Measurements from ENCODE around the gene TUBB2B. TPM values are rescaled to one million over a fixed set of nuclear protein-coding genes. Genes with fewer than 3 reads are reported as not detected.
A peak's percentile ranks its signal among the peaks of the same experiment; 100 is the strongest.

TUBB2B gene
- polyA plus RNA-seq, 1 donor from 2014 or later: 3,172 TPM

GRCh38 chr6:3222506-3223038, 4.9 kb downstream of the TUBB2B start:
- no peaks in the 10 kb centered on the region for H3K9me2 ChIP-seq (ENCODE audit: insufficient read depth, low read length)
- peaks cover 7% of the 10 kb centered on the region for H3F3A ChIP-seq (ENCODE audit: insufficient read depth, low read length, poor library complexity, severe bottlenecking)
- peak overlapping the region; percentile 89 for H3K4me2 ChIP-seq (ENCODE audit: low read length)
- peak overlapping the region; percentile 65 for H3K4me3 ChIP-seq (ENCODE audit: low read length)
- peaks cover 18% of the 10 kb centered on the region for H3K36me3 ChIP-seq (ENCODE audit: insufficient read depth, low read length)
- no peak overlapping the region for H3K27ac ChIP-seq (ENCODE audit: low read length)
- no peaks in the 10 kb centered on the region for H3K27me3 ChIP-seq (ENCODE audit: insufficient read depth, low read depth, low read length)
- TF ChIP-seq POLR2AphosphoS5 (IDR thresholded peaks at IDR 0.05): no peak
- no peak for TF ChIP-seq EP300 (conservative IDR thresholded peaks at IDR 0.05; ENCODE audit: poor library complexity, severe bottlenecking)
- no peak for TF ChIP-seq RAD21 (conservative IDR thresholded peaks at IDR 0.05)
- TF ChIP-seq SMC3 (conservative IDR thresholded peaks at IDR 0.05; ENCODE audit: poor library complexity): no peak
- no peak for TF ChIP-seq TAF1 (IDR thresholded peaks at IDR 0.05; ENCODE audit: low read depth)
- TF ChIP-seq, protein P1, sequence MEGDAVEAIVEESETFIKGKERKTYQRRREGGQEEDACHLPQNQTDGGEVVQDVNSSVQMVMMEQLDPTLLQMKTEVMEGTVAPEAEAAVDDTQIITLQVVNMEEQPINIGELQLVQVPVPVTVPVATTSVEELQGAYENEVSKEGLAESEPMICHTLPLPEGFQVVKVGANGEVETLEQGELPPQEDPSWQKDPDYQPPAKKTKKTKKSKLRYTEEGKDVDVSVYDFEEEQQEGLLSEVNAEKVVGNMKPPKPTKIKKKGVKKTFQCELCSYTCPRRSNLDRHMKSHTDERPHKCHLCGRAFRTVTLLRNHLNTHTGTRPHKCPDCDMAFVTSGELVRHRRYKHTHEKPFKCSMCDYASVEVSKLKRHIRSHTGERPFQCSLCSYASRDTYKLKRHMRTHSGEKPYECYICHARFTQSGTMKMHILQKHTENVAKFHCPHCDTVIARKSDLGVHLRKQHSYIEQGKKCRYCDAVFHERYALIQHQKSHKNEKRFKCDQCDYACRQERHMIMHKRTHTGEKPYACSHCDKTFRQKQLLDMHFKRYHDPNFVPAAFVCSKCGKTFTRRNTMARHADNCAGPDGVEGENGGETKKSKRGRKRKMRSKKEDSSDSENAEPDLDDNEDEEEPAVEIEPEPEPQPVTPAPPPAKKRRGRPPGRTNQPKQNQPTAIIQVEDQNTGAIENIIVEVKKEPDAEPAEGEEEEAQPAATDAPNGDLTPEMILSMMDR (IDR thresholded peaks at IDR 0.05; ENCODE audit: poor library complexity, severe bottlenecking): no peak
- TF ChIP-seq, protein P2, sequence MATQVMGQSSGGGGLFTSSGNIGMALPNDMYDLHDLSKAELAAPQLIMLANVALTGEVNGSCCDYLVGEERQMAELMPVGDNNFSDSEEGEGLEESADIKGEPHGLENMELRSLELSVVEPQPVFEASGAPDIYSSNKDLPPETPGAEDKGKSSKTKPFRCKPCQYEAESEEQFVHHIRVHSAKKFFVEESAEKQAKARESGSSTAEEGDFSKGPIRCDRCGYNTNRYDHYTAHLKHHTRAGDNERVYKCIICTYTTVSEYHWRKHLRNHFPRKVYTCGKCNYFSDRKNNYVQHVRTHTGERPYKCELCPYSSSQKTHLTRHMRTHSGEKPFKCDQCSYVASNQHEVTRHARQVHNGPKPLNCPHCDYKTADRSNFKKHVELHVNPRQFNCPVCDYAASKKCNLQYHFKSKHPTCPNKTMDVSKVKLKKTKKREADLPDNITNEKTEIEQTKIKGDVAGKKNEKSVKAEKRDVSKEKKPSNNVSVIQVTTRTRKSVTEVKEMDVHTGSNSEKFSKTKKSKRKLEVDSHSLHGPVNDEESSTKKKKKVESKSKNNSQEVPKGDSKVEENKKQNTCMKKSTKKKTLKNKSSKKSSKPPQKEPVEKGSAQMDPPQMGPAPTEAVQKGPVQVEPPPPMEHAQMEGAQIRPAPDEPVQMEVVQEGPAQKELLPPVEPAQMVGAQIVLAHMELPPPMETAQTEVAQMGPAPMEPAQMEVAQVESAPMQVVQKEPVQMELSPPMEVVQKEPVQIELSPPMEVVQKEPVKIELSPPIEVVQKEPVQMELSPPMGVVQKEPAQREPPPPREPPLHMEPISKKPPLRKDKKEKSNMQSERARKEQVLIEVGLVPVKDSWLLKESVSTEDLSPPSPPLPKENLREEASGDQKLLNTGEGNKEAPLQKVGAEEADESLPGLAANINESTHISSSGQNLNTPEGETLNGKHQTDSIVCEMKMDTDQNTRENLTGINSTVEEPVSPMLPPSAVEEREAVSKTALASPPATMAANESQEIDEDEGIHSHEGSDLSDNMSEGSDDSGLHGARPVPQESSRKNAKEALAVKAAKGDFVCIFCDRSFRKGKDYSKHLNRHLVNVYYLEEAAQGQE (IDR thresholded peaks at IDR 0.05; ENCODE audit: borderline replicate concordance): no peak
- TF ChIP-seq MXI1 (conservative IDR thresholded peaks at IDR 0.05; ENCODE audit: poor library complexity, severe bottlenecking): no peak
- no peak for TF ChIP-seq EZH2 (IDR thresholded peaks at IDR 0.05; ENCODE audit: borderline replicate concordance, insufficient read depth, low read length, poor library complexity, severe bottlenecking)
- no peak overlapping the region for H3K9ac ChIP-seq (ENCODE audit: low read length)
- H4K20me1 ChIP-seq (ENCODE audit: insufficient read depth): peaks cover 34% of the 10 kb centered on the region
- no peak overlapping the region for H2AFZ ChIP-seq (ENCODE audit: low read depth, low read length)
- H3K79me2 ChIP-seq (replicated peaks; ENCODE audit: insufficient read depth, low read length): peaks cover 51% of the 10 kb centered on the region
- no peaks in the 10 kb centered on the region for H3K9me3 ChIP-seq (ENCODE audit: low read length)

DNA sequence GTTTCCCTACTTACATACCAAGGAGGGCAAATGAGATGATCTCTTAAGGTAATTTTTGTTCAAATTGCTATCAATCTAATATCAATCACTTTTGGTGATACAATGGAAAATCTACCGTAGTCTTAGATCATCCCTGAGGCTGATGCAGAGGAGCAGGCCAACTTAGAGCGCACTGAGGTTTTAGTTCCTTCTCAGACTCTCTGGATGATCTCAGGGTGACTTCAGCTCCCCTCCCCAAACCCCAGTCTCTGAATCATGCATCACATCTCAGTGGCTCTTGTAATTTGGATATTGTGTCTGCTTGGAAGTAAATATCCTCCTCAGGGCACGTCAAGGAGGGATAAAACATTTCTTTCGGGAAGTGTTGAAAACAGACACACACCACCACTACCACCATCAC, 5.9 kb downstream of the TUBB2B start:
- Histone ChIP-seq H3K9ac (ENCODE audit: low read length) (no peak overlapping the region), H3K9me3 (ENCODE audit: low read length) (no peaks in the 10 kb centered on the region), H3K4me2 (ENCODE audit: low read length) (no peak overlapping the region), H3K4me3 (ENCODE audit: low read length) (peak overlapping the region; percentile 10), H2AFZ (ENCODE audit: low read depth, low read length) (no peak overlapping the region), H3K79me2 (replicated peaks; ENCODE audit: insufficient read depth, low read length) (peaks cover 43% of the 10 kb centered on the region), H4K20me1 (ENCODE audit: insufficient read depth) (peaks cover 25% of the 10 kb centered on the region), H3K27me3 (ENCODE audit: insufficient read depth, low read depth, low read length) (no peaks in the 10 kb centered on the region), H3K27ac (ENCODE audit: low read length) (no peak overlapping the region), H3F3A (ENCODE audit: insufficient read depth, low read length, poor library complexity, severe bottlenecking) (peaks cover 4% of the 10 kb centered on the region), H3K9me2 (ENCODE audit: insufficient read depth, low read length) (no peaks in the 10 kb centered on the region), H3K36me3 (ENCODE audit: insufficient read depth, low read length) (peaks cover 18% of the 10 kb centered on the region)
- TF ChIP-seq POLR2AphosphoS5 (IDR thresholded peaks at IDR 0.05) (no peak), MXI1 (conservative IDR thresholded peaks at IDR 0.05; ENCODE audit: poor library complexity, severe bottlenecking) (no peak), SMC3 (conservative IDR thresholded peaks at IDR 0.05; ENCODE audit: poor library complexity) (no peak), TAF1 (IDR thresholded peaks at IDR 0.05; ENCODE audit: low read depth) (no peak), EP300 (conservative IDR thresholded peaks at IDR 0.05; ENCODE audit: poor library complexity, severe bottlenecking) (no peak), RAD21 (conservative IDR thresholded peaks at IDR 0.05) (no peak), EZH2 (IDR thresholded peaks at IDR 0.05; ENCODE audit: borderline replicate concordance, insufficient read depth, low read length, poor library complexity, severe bottlenecking) (no peak)
- TF ChIP-seq, protein P2 (IDR thresholded peaks at IDR 0.05; ENCODE audit: borderline replicate concordance): no peak
- TF ChIP-seq, protein P1 (IDR thresholded peaks at IDR 0.05; ENCODE audit: poor library complexity, severe bottlenecking): no peak
